ENCODE results near the gene CBL. TPM values are rescaled to one million over a fixed set of nuclear protein-coding genes. Genes with fewer than 3 reads are reported as not detected.

CBL gene
- total RNA-seq, 1 experiment from 2014 or later: 9.7 TPM

DNA sequence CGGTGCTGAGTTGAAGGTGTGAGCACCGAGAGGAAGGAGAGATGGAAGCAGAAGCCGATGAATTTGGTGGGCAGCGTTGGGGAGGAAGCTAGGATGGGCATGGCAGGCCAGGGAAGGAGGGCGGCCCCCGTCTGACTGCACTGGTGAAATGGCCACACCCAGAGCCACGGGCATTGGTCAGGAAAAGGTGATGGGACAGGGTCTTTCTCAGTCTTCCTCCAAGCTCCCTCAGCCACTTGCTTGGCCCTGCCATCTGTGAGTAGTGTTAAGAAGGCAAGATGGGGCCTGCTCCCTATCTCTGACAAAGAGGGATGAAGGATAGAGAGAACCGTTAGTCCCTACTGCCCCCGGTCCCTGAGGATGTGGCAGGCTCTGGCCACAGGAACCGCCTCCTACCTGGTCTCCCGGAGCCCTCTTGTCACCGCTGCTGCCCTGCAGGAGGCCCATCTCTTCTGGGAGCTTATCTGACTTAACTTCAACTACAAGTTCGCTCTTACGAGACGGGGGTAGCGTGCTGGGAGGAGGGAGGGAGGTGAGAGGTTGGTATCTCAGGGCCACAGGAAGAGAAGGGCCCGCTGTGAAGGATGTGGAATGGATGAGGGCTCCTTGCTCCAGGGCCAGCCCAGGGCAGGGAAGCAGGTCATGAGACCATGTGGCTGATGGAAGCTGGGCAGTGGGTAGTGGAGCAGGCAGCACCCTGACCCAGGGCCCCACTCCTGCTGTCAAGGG is 104.0 kb downstream of the CBL start:
- DNase-seq (ENCODE audit: low spot score): no peak

DNA sequence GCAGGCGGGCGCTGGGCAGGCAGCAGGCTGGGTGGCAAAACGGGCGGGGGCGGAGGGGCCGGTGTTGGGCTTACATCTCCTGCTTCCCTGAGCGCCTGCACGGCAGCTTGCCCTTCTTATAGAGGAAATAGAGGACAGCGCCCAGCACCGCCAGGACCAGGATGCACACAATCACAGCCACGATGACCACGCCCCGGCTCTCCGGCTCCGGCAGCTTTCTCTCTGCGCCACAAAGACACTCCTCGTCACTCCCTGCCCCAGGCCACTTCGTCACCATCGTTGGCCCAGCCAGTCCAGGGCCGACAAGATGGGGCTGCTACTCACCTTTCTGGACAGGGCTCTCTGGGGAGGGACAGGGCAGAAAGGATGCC is 104.5 kb downstream of the CBL start:
- no peak for DNase-seq (ENCODE audit: low spot score)

GRCh38 chr11:119314726-119315125 is 108.6 kb downstream of the CBL start:
- no peak for DNase-seq (ENCODE audit: low spot score)

GRCh38 chr11:119315131-119316015 is 109.2 kb downstream of the CBL start:
- DNase-seq (ENCODE audit: low spot score): no peak

GRCh38 chr11:119316016-119316728 is 110.0 kb downstream of the CBL start:
- no peak for DNase-seq (ENCODE audit: low spot score)

DNA sequence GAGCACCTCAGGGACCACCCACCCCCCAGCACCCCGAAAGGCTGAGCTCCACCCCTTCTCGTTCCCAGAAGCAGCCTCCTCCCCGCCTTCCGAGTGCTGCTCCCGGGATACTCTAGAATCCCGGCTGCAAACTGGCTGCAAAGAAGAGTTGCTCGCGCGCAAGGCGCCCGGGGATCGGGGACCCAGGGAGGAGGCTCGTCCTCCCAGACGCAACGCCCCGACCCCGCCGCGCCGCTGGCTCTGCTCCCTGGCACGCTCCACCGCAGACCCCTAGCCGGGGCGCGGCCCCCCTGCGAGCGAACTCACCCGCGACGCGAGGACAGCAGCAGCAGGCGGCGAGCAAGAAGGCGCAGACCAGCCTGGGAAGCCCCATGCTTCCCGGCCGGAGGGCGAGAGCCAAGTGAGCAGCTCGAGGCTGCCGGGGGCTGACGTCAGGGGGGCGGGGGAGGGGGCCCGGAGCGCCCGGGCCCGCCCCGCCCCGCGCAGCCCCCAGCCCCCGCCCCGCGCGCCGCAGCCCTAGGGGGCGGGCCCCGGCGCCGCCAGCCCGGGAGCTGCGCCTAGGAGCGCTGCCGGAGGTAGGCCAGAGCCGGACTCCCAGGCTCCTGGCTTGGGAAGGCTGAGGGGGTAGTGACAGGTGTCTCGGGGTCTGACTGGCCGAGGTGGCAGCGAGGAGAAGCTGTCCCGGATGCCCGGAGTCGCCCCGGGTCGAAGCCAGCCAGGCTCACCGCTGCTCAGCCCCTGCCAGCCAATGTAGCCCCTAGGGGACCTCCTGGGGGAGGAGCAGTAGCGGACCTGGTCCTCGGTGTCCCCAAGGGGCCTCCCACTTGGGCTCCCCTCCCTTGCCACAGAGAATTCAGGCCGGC is 110.8 kb downstream of the CBL start, which contains the start of gene MCAM:
Gene MCAM (minus strand): TSS at position 402 of the 863 bp plus-strand sequence. CDS start 29 bp downstream, at position 373.
- DNase-seq (ENCODE audit: low spot score): no peak

GRCh38 chr11:119317592-119318239 is 111.6 kb downstream of the CBL start:
- DNase-seq (ENCODE audit: low spot score): no peak

GRCh38 chr11:119318240-119319135 is 112.3 kb downstream of the CBL start:
- DNase-seq (ENCODE audit: low spot score): no peak

DNA sequence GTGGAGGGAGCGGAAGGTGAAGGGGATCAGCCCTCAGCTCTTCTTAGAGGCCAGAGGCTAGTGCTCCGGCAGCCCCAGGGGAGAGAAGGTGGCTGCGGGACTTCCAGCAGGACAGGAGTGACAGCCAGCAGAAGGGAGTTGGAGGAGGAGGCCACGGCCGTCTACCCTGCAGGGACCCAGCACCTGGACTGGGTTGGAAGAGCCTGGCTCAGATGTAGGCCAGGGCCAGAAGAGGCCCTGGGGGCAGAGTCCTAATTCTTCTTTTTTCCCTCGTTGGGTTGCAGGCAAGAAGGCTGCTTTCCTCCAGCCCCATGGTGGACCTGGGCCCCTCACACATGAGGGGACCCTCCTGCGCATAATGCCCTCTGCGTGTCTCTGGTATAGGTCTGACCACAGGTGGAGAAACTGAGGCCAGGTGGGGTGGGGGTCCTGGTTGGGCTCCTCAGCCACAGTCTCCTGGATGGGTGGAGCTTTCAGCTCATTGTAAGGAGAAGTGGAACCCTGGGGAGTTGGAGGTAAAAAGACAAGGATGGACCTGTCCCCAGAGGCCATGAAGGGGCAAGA is 113.1 kb downstream of the CBL start:
- DNase-seq (ENCODE audit: low spot score): no peak

- no peak for DNase-seq (ENCODE audit: low spot score)
Measured at GRCh38 chr11:119319700-119320239, 113.6 kb downstream of the CBL start.

DNA sequence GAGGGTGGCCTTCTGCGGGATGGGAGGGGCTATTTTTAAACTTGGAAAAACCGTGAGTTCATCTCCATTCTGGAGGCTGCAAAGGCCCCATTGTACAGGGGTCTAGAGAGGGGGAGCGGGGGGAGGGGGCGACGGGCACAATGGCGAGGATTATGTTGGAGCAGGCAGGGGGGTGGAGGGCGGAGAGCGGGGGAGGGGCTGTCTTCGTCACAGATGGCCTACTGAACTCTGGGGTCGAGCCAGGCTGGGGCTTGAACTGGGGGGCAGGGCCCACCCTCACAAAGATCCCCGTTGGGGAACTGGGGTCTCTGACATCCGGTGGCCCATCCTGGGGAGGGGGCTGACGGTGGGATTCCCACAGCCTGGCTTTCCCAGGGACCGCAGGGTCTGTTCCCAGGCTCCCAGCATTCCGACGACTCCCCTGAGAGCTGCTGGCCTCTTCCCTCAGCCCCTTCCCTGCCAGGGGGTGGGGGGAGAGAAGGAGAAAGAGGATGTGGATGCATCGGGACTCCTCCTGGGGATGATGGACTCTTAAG is 114.2 kb downstream of the CBL start:
- no peak for DNase-seq (ENCODE audit: low spot score)

DNA sequence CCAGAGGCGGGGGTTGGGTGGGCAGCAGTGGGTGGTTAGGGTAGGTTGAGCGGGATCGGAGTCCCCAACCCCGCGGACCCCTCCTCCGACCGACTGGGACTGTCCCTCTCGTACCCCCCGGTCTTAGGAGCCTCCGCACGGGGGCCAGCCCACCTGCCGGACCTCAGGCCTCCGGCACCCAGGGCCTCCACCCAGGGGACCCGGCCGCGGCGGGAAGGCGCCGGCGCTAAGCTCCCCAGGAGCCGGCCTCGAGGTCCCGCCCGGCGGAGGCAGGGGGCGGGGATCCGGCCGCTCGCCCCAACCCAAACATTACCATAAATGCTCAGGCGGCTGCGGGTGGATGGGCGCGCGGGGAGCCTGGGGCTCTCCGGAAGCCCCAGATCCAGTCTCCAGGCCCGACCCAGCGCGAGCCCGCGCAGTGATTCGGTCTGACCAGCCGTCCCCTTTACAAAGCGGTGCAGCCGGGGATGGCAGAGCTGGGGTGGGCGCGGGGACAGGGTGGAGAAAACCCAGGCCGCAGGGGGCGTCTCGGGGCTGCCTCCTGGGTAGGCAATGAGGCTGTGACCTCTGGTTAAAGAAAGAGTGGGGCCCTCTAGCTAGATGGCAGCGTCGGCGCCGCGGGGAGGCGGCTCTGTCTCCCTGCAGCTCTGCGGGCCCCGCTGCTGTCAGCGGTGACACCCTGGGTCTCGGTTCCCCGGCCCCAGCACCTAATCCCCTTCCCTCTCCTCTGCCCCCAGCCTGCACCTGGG is 114.8 kb downstream of the CBL start:
- DNase-seq (ENCODE audit: low spot score): no peak

DNA sequence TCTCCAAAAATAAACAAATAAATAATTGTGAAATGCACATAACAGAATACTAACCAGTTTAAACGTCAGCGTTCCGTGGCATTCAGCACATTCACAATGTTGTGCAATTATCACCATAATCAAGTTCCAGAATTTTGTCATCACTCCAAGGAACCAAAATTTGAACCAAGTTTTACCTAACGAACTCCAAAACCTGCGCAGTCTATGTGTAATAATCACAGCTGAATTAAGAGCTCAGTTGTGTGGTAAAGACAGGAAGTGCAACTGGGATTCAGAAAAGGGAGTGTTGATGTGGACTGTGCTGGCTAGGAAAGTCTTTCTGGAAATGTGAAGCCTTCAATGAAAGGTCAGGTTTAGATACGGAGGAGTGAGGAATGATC is 116.2 kb downstream of the CBL start:
- DNase-seq (ENCODE audit: low spot score): no peak

GRCh38 chr11:119322921-119323531 is 116.9 kb downstream of the CBL start:
- no peak for DNase-seq (ENCODE audit: low spot score)

DNA sequence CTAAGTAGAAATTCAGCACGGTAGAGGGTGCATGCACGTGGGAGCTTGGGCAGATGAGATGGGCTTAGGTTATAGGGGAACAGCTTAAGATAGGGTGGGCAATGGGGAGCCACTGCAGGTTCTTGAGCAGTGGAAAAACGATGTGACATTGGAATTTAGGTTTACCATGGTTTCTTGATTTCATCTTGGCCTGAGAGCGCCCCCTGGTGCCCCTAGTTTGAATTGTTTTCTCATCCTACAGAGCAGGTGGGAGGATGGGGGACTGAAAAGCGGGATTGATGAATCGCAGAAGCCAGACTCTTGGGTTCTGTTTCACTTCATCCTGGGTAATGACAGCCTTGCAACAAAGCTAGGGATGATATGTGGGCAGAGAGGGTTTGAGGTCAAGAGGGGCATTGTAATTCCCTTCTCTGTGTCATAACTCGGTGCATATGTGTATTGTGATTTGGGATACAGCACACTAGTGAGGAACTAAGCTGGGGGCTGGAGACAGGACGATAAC is 117.4 kb downstream of the CBL start:
- DNase-seq (ENCODE audit: low spot score): peak; percentile 35

GRCh38 chr11:119324189-119324588 is 118.0 kb downstream of the CBL start:
- no peak for DNase-seq (ENCODE audit: low spot score)

- DNase-seq (ENCODE audit: low spot score): no peak
Measured at GRCh38 chr11:119329320-119329719, 123.2 kb downstream of the CBL start.

DNA sequence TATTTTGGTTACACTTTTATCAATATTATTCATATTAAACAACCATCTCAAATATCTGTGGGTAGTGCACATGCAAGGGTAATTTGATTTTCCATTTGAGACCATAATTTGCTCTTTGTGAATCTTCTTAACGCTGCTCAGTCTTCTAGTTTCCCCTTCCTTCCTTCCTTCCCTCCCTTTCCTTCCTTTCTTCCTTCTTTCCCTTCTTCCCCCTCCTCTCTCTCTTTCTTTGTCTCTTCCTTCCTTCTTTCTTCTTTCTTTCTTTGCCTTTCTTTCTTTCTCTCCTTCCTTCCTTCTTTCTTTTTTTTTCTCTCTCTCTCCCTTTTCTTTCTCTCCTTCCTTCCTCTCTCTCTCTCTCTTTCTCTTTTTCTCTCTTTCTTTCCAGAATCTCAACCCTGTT is 124.1 kb downstream of the CBL start:
- no peak for DNase-seq (ENCODE audit: low spot score)
